ENCODE measurements around the gene NPIPB2. TPM values are rescaled to one million over a fixed set of nuclear protein-coding genes. Genes with fewer than 3 reads are reported as not detected.
"Not testable (repeated sequence)": the region's sequence is repeated elsewhere in the genome, so short reads cannot be mapped to it uniquely, and the experiment has no call there.

The NPIPB2 gene
- total and polyA plus RNA-seq, 2 donors (not counting 1 experiment from before 2014, with no cell fraction given), result 1.2 to 3.3 TPM

DNA sequence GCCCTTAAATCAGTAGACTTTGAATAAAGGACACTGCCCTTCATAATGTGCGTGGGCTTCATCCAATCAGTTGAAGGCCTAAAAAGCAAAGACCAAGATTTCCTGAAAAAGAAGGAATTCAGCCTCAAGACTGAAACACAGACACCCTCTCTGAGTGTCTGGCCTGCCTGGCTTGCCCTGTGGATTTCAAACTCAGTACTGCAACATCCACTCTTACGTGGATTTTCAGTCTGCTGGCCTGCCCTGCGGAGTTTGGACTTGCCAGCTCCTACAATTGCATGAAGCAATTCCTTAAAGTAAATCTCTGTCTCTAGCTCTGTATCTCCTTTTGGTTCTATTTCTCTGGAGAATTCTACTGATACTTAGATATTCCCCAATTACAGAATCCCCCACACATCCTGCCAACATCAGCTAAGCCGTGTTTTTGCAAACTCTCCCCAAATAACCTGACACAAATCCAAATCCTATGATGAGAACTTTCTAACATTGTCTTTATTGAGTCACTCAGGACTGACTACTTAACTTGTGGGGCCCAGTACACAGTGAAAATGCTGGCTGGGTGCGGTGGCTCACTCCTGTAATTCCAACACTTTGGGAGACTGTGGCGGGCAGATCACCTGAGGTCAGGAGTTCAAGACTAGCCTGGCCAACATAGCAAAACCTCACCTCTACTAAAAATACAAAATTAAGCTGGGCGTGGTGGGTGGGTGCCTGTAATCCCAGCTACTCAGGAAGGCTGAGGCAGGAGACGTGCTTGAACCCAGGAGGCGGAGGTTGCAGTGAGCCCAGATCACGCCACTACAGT is 15.9 kb upstream of the NPIPB2 start:
- no peak for TF ChIP-seq EZH2 (IDR thresholded peaks at IDR 0.05; ENCODE audit: low read length, missing control alignments)
- TF ChIP-seq, protein P1, sequence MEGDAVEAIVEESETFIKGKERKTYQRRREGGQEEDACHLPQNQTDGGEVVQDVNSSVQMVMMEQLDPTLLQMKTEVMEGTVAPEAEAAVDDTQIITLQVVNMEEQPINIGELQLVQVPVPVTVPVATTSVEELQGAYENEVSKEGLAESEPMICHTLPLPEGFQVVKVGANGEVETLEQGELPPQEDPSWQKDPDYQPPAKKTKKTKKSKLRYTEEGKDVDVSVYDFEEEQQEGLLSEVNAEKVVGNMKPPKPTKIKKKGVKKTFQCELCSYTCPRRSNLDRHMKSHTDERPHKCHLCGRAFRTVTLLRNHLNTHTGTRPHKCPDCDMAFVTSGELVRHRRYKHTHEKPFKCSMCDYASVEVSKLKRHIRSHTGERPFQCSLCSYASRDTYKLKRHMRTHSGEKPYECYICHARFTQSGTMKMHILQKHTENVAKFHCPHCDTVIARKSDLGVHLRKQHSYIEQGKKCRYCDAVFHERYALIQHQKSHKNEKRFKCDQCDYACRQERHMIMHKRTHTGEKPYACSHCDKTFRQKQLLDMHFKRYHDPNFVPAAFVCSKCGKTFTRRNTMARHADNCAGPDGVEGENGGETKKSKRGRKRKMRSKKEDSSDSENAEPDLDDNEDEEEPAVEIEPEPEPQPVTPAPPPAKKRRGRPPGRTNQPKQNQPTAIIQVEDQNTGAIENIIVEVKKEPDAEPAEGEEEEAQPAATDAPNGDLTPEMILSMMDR (conservative IDR thresholded peaks at IDR 0.05 in 1 of 2, IDR thresholded peaks at IDR 0.05 in 1 of 2; ENCODE audit: low read depth in 1 of 2, low read length in 2 of 2), result no peak

DNA sequence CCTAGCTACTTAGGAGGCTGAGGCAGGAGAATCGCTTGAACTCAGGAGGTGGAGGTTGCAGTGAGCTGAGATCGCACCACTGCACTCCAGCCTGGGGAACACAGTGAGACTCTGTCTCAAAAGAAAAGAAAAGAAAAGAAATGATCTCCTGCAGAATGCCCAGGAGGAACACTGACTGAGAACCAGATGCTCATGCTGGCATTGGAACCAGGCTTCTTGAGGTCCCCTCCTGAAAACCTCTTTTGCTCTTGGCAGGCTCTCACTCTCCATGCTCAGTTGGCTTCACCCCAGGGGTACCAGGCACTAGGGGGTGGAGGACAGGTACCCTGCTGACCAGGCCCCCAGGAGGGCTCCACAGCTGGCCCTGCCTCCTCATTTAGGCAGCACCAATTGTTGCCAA is 14.7 kb upstream of the NPIPB2 start:
- no peak overlapping the region for H2AFZ ChIP-seq (ENCODE audit: low read length)
- no peaks in the 10 kb centered on the region for H3K27me3 ChIP-seq (ENCODE audit: control insufficient read depth, insufficient read depth, low read length)
- H3K9ac ChIP-seq (ENCODE audit: insufficient read depth, low read length), result no peak overlapping the region
- no peak for DNase-seq (ENCODE audit: low read depth in 2 of 2)
- H3K4me3 ChIP-seq (replicated peaks in 1 of 4; ENCODE audit: control extremely low read depth in 1 of 4, insufficient read depth in 1 of 4, low read depth in 3 of 4, low read length in 4 of 4), result no peak overlapping the region
- no peak overlapping the region for H3K4me2 ChIP-seq (ENCODE audit: extremely low read depth, insufficient read depth, low read length)
- no peak overlapping the region for H3K27ac ChIP-seq (ENCODE audit: insufficient read depth, low read length)
- H4K20me1 ChIP-seq (ENCODE audit: control insufficient read depth, extremely low read depth, insufficient read depth, low read length), result no peaks in the 10 kb centered on the region
- TF ChIP-seq, protein P1 (conservative IDR thresholded peaks at IDR 0.05 in 1 of 2, IDR thresholded peaks at IDR 0.05 in 1 of 2; ENCODE audit: low read depth in 1 of 2, low read length in 2 of 2), result no peak
- H3K4me1 ChIP-seq (ENCODE audit: control insufficient read depth, extremely low read depth, insufficient read depth, low read length), result peaks cover 9% of the 10 kb centered on the region
- H3K79me2 ChIP-seq (ENCODE audit: control insufficient read depth, insufficient read depth, low read length), result no peaks in the 10 kb centered on the region
- no peaks in the 10 kb centered on the region for H3K9me3 ChIP-seq (ENCODE audit: control insufficient read depth, insufficient read depth, low read depth, low read length)
- H3K36me3 ChIP-seq (ENCODE audit: control insufficient read depth, insufficient read depth, low read length), result no peaks in the 10 kb centered on the region

More for the DNA sequence above, 15.9 kb upstream of the NPIPB2 start:
- DNase-seq (ENCODE audit: low read depth in 2 of 2), result no peak
- Histone ChIP-seq H3K9ac (ENCODE audit: insufficient read depth, low read length) (no peak overlapping the region), H3K36me3 (ENCODE audit: control insufficient read depth, insufficient read depth, low read length) (no peaks in the 10 kb centered on the region), H3K79me2 (ENCODE audit: control insufficient read depth, insufficient read depth, low read length) (no peaks in the 10 kb centered on the region), H3K9me3 (ENCODE audit: control insufficient read depth, insufficient read depth, low read depth, low read length) (no peaks in the 10 kb centered on the region), H3K4me3 (replicated peaks in 1 of 4; ENCODE audit: control extremely low read depth in 1 of 4, insufficient read depth in 1 of 4, low read depth in 3 of 4, low read length in 4 of 4) (no peak overlapping the region), H3K4me2 (ENCODE audit: extremely low read depth, insufficient read depth, low read length) (no peak overlapping the region), H3K27ac (ENCODE audit: insufficient read depth, low read length) (no peak overlapping the region), H2AFZ (ENCODE audit: low read length) (peak overlapping the region; percentile 17), H3K27me3 (ENCODE audit: control insufficient read depth, insufficient read depth, low read length) (no peaks in the 10 kb centered on the region), H3K4me1 (ENCODE audit: control insufficient read depth, extremely low read depth, insufficient read depth, low read length) (peaks cover 9% of the 10 kb centered on the region), H4K20me1 (ENCODE audit: control insufficient read depth, extremely low read depth, insufficient read depth, low read length) (no peaks in the 10 kb centered on the region)

GRCh38 chr16:11955713-11956123 is 13.9 kb upstream of the NPIPB2 start:
- H4K20me1 ChIP-seq (ENCODE audit: control insufficient read depth, extremely low read depth, insufficient read depth, low read length), result no peaks in the 10 kb centered on the region
- peak overlapping the region; percentile 40 for H3K27ac ChIP-seq (ENCODE audit: insufficient read depth, low read length)
- no peaks in the 10 kb centered on the region for H3K9me3 ChIP-seq (ENCODE audit: control insufficient read depth, insufficient read depth, low read depth, low read length)
- H3K4me3 ChIP-seq (replicated peaks in 1 of 4; ENCODE audit: control extremely low read depth in 1 of 4, insufficient read depth in 1 of 4, low read depth in 3 of 4, low read length in 4 of 4), result no peak overlapping the region
- no peaks in the 10 kb centered on the region for H3K79me2 ChIP-seq (ENCODE audit: control insufficient read depth, insufficient read depth, low read length)
- peaks cover 9% of the 10 kb centered on the region for H3K4me1 ChIP-seq (ENCODE audit: control insufficient read depth, extremely low read depth, insufficient read depth, low read length)
- no peaks in the 10 kb centered on the region for H3K36me3 ChIP-seq (ENCODE audit: control insufficient read depth, insufficient read depth, low read length)
- H3K4me2 ChIP-seq (ENCODE audit: extremely low read depth, insufficient read depth, low read length), result peak overlapping the region; percentile 28
- TF ChIP-seq, protein P1 (conservative IDR thresholded peaks at IDR 0.05 in 1 of 2, IDR thresholded peaks at IDR 0.05 in 1 of 2; ENCODE audit: low read depth in 1 of 2, low read length in 2 of 2), result no peak
- no peak for TF ChIP-seq EZH2 (IDR thresholded peaks at IDR 0.05; ENCODE audit: low read length, missing control alignments)
- no peak overlapping the region for H3K9ac ChIP-seq (ENCODE audit: insufficient read depth, low read length)
- DNase-seq (ENCODE audit: low read depth in 2 of 2), result peak; percentile 76 to 95
- H2AFZ ChIP-seq (ENCODE audit: low read length), result peak overlapping the region; percentile 43
- H3K27me3 ChIP-seq (ENCODE audit: control insufficient read depth, insufficient read depth, low read length), result no peaks in the 10 kb centered on the region

DNA sequence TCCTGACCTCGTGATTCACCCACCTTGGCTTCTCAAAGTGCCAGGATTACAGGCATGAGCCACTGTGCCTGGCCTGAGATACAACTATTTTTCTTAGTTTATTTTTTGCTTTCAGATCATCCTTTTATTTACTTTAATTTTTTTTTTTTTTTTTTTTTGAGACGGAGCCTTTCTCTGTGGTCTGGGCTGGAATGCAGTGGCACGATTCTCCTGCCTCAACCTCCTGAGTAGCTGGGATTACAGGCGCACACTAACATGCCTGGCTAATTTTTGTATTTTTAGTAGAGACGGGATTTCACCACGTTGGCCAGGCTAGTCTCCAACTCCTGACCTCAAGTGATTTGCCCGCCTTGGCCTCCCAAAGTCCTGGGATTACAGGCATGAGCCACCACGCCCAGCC is 11.7 kb upstream of the NPIPB2 start:
- not testable (repeated sequence) for H2AFZ ChIP-seq (ENCODE audit: low read length); DNase-seq (ENCODE audit: low read depth in 2 of 2); H3K4me2 ChIP-seq (ENCODE audit: extremely low read depth, insufficient read depth, low read length); H3K36me3 ChIP-seq (ENCODE audit: control insufficient read depth, insufficient read depth, low read length); H3K79me2 ChIP-seq (ENCODE audit: control insufficient read depth, insufficient read depth, low read length); H3K4me3 ChIP-seq (replicated peaks in 1 of 4; ENCODE audit: control extremely low read depth in 1 of 4, insufficient read depth in 1 of 4, low read depth in 3 of 4, low read length in 4 of 4); H3K9ac ChIP-seq (ENCODE audit: insufficient read depth, low read length); H4K20me1 ChIP-seq (ENCODE audit: control insufficient read depth, extremely low read depth, insufficient read depth, low read length); H3K27ac ChIP-seq (ENCODE audit: insufficient read depth, low read length); H3K9me3 ChIP-seq (ENCODE audit: control insufficient read depth, insufficient read depth, low read depth, low read length); H3K27me3 ChIP-seq (ENCODE audit: control insufficient read depth, insufficient read depth, low read length); H3K4me1 ChIP-seq (ENCODE audit: control insufficient read depth, extremely low read depth, insufficient read depth, low read length)

Data from fibroblast of lung (primary cell).